NCI-H1930 (cell line): ENCODE measurements around the gene NADSYN1.

Experiments
- DNase-seq, 2 experiments: peaks; one replicate each; lab custom pipeline; 2025; lab: John Stamatoyannopoulos, UW

NADSYN1 gene

DNA sequence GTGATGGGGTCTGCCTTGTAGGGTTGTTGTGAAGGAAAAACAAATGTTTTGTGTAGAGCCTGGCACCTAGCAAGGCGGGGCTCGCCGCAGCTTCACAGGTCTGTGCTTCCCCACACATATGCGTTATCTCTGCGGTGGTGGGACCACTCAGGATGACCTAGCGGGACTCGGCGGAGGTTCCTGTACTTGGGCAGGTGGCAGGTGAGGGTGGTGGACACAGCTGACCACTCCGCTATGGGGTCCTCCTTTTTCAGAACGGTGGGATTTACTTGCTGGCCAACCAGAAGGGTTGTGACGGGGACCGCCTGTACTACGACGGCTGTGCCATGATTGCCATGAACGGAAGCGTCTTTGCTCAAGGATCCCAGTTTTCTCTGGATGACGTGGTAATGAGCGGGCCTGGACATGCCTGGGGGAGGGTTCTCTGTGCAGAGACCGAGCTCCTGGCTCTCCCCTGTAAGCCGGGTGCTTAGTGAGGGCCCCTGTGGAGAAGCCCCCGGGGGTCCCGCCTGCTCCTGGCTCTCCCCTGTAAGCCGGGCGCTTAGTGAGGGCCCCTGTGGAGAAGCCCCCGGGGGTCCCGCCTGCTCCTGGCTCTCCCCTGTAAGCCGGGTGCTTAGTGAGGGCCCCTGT, 21.3 kb downstream of the NADSYN1 start:
- DNase-seq = no peak

DNA sequence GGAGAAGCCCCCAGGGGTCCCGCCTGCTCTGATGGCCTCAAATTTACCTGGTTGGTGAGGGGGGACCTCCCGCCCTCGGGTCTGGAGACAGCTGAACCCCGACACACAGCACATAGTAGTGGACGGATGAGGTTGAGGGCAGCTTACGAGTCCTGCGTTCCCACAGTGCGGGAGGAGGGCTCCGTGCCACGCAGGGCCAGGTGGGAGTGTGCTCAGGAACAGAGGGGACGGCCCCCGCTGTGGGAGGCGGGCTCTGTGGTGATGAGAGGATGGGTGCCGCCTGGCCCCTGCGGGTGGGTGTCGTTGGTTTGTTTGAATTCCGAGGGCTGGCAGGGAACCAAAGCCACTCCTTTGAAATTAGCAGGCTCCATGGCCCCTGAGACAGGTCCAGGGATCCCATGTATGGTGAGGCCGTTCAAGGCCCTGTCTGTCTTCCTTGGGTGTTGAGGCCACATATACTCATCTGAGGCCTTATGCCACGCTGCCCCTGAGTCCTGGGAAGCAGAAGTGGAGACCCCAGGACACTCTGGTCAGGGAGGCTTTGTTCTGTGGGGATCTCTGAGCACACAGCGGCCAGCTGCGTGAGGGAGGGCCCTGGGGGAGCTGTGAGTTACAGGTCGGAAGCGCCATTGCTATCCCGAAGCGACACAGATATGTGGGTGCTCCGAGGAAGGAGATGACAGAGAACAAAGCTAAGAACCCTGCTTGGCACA, 21.9 kb downstream of the NADSYN1 start:
- no peak for DNase-seq

DNA sequence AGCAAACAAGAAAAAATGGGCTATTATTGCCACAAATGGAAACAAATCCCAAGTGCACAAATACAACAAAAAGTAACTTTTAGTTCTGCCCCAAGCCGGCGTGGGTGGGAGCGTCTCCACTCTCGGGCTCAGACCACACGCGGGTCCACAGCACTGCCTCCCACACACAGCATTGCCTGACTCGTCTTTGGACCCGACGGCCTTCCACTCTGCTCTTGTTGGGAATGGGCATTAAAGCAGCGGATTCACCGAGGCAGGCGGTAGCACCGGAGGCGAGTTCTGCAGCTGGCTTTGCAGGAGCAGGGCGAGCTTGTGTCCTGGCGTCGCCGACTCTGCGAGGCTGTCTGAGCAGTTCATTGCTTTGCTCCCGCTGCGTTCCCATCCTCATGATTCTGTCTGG, 23.0 kb downstream of the NADSYN1 start:
- DNase-seq = no peak

DNA sequence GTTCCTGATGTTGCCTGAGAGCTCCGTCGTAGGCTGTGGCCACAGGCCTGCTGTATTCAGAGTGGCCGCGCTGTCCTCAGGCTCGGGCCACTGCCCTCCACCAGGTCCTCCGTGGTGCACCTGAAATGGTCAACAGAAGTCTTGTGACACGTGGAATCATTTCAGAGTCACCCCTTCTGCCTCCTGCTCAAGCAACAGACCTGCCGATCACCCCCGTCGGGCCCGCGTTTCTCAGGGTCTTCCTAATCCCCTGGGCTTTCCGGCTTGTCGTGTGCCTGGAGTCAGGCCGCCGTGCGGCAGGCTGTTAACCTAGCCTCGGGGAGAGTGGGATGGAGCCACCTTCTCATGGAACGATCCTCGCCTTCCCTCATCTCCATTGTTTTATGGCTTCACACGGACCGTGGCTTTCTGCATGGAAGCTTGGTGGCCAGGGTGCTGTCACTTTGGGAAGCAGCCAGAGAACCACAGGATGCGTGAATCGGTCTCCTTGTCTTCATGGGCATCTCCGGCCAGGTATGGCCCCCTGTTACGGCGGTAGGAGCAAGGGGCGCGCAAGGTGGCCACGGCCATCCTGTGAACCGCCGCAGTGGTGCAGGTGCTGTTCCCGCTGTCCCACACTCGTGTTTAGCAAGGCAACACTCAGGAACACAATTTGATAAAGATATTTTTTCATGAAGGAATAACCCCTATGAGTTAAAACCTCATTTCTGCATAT, 24.1 kb downstream of the NADSYN1 start:
- no peak for DNase-seq

DNA sequence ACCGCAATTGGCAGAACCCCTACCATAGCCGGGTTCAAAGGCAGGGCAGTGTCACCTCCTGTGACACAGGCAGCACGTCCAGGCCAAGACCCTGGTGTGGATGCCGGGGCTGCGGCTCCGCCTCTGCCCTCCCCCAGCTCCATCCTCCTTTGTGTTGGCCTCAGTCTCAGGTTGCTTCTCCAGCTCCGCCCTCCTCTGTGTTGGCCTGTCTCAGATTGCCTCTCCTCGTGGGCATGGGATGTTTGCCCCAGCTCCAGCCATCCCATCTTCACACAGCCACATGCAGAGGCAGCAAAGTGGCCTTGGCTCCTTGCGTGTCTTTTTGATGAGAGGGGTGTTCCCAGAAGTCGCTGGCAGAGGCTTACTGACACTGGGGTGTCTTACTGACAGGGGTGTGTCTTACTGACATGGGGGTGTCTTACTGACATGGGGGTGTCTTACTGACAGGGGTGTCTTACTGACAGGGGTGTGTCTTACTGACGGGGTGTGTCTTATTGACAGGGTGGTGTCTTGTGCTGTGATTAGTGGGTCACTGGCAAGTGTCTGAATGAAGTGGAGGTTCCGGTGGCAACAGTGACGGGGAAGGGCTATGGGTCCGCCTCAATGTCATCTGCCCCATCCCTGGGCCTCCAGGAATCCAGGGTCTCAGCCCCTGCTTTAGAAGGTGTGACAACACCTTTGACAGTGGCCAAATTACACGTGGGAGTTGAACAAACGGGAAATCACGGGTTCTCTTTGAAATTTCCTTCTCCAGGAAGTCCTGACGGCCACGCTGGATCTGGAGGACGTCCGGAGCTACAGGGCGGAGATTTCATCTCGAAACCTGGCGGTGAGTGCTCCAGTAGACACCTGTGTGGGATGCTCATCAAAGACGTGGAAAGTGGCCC, 24.9 kb downstream of the NADSYN1 start:
- DNase-seq = no peak

DNA sequence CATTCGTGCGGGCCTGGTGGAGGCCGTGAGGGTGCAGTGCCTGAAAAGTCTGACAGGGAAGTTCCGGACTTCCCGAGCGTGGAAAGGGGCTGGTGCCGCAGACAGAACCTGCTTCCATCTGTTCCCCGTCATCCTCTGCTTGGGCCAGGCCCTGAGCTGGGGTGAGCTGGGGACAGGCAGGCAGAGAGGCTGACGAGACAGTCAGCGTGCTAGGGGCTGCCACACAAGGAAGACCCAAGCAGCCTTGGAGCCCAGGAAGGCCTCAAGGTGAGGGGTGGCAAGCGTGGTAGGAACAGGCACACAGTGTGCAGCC, 25.5 kb downstream of the NADSYN1 start:
- no peak for DNase-seq

DNA sequence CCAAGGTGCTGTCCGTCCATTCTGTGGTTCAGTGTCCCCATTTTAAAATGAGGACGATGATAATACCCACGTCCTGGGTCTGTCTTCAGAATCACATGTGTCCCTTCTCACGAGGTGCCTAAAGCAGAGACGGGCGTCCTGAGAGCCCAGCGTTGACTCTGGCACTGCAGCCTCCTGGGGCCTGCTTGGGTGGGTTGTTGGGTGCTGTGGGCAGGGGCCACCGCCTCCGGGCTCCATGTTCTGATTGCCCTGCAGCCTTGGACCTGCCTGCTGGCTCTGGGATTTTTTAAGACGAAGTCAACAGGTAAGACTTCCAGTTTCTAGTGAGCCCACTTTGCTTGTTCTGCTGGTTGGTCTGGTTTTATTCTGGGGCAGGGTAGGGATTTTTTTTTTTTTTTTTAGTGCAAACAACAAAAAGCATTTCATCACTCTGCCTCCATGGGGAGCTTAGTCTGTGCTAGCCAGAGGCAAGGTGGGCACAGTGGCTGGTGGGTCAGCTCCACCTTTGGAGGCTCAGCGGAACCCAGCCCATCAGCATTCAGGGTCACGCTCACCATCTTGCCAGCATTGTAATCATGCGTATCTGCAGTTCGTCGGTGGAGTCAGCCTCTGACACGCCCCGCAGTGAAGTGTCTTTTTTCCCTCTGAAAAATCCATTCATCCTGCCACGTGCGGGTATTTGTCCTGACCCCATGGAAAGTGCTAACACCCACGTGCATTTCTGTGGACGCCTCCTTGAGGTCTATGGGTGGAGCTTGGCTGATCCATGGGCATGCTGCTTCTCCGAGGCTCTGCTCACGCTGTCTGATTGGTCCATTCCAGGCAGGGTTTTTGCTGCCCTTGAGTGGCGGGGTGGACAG, 28.3 kb downstream of the NADSYN1 start:
- DNase-seq = no peak

DNA sequence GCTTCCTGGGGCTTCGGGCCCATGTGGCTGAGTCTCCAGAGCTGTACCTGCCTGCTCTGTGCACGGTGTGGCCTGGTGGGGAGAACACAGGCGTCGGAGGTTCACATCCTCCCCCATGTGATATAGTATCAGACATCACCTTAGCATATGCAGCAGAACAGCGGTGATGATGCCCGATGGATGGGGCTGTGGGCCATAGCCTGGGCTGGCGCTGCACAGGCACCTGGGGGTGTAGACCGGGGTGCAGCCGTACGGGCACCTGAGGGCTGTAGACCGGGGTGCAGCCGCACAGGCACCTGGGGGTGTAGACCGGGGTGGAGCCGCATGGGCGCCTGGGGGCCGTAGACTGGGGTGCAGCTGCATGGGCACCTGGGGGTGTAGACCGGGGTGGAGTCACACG, 29.2 kb downstream of the NADSYN1 start:
- DNase-seq = no peak

DNA sequence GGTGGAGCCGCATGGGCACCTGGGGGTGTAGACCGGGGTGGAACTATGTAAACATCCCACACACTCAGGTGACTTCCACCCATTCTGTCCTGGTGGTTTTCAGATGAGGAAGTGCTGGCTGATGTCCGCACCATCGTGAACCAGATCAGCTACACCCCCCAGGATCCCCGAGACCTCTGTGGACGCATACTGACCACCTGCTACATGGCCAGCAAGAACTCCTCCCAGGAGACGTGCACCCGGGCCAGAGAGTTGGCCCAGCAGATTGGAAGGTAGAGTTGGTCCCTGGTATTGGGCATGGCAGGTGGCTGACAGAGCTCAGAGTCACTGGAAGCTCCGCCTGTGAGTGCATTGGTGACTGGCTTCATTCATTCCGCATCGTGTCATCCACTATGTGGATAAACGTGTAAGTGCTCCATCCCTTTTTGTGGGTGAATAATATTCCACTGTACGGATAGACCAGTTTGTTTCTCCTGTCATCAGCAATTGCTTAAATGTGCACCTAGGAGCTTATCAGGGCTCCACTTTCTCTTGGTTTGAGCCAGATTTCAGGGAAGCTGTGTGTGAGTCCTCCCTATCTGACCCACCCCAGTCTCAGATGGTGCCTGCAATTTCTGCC, 29.9 kb downstream of the NADSYN1 start:
- DNase-seq = no peak

DNA sequence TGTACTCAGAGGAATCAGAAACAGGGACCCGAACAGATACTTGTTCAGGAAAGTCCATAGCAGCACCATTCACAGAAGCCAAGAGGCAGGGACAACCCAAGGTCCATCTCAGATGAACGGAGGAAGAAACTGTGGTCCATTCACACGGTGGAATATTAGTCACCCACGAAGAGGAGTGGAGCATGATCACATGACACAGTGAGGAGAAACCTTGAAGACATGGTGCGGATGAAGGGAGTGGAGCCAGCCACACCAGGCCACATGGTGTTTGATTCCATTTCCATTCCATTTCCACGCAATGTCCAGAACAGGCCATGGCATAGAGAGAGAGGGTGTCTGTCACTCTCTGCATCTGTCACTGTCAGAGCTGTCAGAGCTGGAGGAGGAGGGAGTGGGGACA, 30.7 kb downstream of the NADSYN1 start:
- no peak for DNase-seq

DNA sequence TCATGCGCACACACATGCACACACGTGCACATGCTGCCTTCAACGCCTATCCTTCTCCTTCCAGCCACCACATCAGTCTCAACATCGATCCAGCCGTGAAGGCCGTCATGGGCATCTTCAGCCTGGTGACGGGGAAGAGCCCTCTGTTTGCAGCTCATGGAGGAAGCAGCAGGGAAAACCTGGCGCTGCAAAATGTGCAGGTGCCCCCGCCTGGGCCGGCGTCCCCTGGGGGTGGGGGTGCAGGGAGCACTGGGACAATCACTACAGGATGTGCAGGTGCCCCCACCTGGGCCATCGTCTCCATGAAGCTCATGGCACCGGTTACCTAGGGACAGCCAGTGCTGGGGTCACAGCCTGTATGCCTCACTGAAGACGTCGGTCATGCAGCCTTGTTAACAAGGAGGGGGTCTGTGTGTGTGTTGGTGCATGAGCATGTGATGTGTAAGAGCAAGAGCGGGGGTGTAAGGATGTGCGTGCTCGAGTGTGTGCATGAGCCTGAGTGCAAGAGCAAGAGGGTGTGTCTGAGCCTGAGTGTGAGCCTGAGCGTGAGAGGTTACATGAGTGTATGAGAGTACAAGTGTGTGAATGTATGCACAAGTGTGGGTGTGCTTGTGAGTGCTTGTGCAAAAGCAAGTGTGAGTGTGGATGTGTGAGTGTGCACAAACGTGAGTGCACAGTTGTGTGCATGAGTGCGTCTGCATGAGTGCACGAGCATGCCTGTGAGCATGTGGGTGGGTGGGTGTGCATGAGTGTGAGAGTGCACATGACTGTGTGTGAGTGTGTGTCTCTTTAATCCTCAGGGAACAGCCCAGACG, 31.5 kb downstream of the NADSYN1 start:
- no peak for DNase-seq

DNA sequence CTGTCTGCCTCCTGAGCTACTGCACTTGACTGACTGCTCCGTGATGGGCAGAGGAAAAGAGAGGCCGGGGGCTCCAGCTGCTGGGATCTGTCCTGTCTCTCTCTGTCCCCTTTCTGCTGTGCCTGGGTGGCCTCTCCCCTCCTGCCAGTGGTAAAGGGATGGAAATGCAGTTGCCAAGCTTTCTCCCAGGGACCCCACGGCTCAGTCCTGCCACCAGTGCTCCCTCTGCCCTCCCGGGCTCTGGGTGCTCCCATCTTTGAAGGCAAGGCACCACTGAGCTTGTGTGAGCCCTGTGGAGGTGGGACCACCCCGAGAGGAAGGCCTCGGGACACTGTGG, 32.0 kb downstream of the NADSYN1 start:
- no peak for DNase-seq

DNA sequence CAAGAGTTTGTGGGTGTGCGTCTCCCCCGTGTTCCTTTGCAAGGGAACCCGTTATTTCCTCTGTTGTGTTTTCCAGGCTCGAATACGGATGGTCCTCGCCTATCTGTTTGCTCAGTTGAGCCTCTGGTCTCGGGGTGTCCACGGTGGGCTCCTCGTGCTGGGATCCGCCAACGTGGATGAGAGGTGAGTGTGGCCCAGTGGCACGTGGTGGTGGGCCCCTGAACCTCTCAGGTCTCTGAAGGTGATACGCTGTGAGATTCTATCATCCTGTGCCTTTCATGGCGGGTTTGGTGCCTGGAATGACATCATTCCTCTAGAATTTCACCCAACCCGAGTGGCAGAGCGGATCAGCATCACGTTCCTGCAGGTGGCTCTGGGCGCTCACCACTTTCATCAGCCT, 32.5 kb downstream of the NADSYN1 start:
- no peak for DNase-seq

DNA sequence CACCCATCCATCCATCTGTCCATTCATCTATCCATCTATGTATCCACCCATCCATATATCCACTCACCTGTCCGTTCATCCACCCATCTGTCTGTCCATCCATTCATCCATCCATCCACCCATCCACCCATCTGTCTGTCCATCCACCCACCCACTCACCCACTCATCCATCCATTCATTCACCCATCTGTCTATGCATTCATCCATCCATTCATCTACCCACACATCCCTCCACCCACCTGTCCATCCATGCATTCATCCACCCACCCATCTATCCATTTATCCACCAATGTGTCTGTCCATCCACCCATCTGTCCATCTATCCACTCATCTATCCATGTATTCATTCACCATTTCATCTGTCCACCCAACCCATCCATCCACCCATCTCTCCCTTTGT, 33.3 kb downstream of the NADSYN1 start:
- no peak for DNase-seq

DNA sequence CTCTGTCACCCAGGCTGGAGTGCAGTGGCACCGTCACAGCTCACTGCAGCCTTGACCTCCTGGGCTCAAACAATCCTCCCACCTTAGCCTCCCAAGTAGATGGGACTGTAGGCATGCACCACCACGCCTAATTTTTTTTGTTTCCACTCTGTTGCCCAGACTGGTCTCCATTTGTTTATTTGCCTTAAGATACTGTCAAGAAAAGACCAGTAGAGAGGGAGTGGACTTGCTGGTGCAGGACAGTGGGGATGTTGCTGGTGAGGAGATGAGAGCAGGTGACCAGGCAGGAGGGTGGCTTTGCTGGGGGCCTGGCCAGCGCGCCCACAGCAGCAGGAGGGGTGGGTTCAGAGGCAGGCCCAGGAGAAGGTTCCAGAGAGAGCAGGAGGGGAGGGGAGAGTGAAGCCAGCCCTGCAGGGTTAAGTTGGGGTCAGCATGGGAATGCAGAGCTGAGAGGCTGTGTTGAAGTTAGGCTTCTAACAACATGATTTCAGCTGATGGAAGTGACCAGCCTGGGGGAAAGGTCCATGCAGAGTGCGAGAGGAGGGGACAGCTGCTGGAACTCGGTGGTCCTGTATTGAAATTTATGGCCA, 35.8 kb downstream of the NADSYN1 start:
- no peak for DNase-seq

DNA sequence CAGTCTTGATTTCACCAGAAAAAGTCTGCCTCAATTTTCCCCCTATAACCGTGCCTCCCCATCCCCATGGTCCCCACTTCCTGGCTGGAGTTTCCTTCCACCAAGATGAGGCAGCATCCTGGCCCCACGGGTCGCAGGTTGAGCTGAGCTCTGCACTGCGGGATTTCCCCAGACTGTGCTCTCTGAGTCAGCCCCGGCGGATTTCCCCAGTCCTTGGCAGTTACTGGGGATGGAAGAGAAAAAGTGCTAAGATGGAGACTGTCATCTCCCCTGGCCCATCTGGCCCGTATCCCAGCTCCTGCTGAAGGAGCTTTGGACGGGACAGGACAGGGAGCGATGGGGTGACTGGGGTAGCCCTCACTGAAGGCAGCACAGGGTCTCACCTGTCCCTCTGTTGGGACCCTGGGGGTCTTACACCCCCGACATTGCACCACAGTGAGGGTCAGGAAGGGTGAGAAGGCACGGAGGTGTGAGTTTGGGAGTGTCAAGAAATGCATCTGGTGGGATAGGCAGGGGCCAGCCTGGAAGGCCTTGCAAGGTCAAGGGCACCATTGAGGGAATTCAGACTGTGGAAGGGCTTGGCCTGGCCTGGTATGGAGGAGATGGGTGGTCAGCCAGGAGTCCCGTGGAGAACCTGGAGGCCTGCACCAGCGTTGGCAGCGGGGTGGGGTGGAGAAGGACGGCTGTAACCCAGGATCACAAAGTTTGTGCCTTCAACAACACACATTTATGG, 36.5 kb downstream of the NADSYN1 start:
- DNase-seq = no peak

DNA sequence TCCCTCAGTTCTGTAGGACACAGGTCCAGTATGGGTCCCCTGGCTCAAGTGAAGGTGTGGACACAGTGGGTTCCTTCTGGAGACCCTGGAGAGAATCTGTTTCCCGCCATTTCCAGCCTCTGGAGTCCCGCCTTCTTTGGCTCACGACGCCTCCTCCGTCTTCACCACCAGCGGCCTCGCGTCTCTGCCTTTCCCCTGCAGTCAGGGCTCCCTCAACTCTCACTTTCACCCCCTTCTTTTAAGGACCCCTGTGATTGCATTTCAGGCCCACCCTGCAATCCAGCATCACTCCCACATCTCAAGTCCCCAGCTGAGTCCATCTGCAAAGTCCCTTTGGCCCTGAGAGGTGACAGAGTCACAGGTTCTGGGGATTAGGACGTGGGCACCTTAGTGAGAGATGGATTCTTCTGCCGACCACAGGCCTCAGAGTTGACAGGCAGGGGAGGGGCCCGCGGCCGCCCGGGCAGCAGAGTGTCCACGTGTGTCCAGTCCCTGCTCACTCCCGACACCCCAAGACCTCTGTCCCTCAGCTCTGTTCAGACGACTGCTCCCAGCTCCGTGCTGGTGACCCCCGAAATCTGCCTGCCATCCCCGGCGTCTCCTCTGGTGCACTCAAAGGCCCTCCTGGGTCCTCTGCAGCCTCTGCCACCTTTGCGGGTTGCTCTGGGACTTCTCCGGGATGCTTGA, 37.2 kb downstream of the NADSYN1 start:
- DNase-seq = no peak

DNA sequence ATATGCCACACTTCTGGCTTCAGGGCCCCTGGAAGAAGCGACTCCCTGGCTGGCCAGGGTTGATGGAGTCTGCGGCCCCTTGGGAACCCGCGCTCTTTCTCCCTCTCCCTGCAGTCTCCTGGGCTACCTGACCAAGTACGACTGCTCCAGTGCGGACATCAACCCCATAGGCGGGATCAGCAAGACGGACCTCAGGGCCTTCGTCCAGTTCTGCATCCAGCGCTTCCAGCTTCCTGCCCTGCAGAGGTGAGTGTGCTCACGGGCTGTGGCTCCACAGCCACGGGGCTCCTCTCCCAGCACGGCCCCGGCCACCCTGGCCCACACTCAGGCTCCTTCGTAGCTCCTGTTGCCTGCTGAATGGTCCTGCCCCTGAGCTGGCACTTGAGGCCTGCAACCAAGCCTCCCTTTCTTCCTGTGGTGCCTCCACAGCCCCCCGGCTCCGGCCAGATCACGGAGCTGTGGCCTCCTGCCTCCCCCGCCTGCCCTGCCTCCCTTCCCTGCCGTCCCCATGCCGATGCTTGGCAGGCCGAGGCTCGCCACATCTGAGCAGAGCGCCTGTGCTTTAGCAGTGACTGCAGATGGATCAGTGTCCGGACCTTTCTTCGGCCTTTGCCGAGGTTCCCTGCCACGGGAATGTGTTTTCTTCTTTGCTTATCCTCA, 37.9 kb downstream of the NADSYN1 start:
- DNase-seq = no peak
